Islet of Langerhans (tissue), 1 donor: Measurements from ENCODE around the gene NSUN6.

Experiments
- FAIRE-seq: peaks from one replicate; lab custom pipeline; 2011; peaks lifted over from hg19 to GRCh38; lab: Jason Lieb, UNC

Gene NSUN6

DNA sequence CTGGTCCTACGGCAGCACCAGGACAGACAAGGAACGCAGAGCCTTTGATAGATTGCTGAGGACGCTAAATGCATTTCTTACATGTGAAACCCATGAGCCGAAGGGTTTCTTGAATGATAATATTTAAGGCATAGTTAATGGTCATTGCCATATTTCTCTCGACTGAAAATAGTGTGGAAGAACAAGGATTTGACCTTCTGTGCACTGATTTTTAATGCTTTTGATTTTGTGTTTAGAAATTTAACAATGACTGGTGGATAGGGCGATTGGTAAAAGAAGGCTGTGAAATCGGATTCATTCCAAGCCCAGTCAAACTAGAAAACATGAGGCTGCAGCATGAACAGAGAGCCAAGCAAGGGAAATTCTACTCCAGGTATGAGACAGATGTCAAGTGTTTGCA, 150.8 kb downstream of the NSUN6 start:
- no peak for FAIRE-seq

DNA sequence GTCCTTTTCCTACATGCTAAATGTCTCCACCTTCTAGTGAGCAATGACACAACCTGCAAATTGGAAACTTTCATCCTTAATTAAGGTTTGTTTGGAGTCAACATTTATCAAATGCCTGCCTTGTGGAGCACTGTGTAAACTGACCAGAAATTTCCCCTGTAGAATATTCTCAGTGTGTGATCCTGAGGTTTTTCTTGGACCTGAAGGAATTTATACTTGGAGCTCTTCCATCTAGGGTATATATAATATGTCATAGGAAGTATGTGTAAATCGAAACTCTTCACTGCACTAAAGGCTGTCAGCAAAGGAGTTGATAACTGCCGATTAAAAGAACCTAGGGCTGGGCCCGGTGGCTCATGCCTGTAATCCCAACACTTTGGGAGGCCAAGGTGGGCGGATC, 152.4 kb downstream of the NSUN6 start:
- no peak for FAIRE-seq

DNA sequence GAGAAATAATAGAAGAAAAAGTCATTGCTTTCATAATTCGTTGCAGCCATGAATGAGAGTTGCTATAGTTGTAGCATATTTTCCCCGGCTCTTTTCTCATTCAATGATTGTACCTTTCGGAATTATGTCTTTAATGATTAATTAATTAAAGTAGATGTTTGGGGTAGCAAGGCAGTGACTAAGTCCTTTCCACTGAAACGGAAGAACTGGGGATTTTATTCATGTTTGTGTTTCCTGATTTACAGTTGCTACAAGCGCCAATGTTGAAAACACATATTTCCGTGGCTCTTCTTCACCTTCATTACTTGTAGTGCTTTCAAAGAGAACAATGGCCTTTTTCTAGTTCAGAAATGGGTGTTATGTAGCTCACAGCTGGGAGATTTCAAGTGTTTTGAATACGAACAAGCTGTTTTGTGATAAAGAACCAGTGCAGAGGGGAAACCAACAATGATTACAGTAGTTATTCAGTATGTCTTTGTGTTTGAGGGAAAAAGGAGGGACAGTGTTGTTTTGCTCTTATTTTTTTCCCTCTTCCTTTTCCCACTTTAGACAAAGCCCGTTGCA, 153.5 kb downstream of the NSUN6 start:
- FAIRE-seq = no peak
